ENCODE measurements around the gene STIP1. TPM values are rescaled to one million over a fixed set of nuclear protein-coding genes. Genes with fewer than 3 reads are reported as not detected.

The STIP1 gene
- polyA plus RNA-seq, 1 donor from 2014 or later, result 102 TPM

DNA sequence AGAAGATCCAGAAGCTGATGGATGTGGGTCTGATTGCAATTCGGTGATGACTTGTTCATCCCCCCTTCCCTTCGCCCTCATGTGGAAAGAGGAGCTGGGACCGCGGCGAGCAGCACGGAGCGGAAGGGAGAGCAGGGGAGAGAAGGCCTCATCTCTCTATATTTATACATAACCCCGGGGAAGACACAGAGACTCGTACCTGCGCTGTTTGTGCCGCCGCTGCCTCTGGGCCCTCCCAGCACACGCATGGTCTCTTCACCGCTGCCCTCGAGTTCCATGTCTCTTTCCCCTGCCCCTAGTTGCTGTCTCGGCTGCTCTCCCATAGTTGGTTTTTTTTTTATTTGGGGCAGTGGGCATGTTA lies 18.1 kb downstream of the STIP1 start:
- Mint-ChIP-seq H3K9me3 (no peaks in the 10 kb centered on the region), H3K27me3 (no peaks in the 10 kb centered on the region), H3K4me1 (peaks cover 13 to 23% (median 22%) of the 10 kb centered on the region in 3 donors), H3K27ac (no peak overlapping the region), H3K36me3 (peaks cover 5% of the 10 kb centered on the region), H3K4me3 (no peak overlapping the region)

- H3K4me3 Mint-ChIP-seq, result peak overlapping the region in 3 of 4 donors; percentile 72 to 83 (median 80)
- H3K9me3 Mint-ChIP-seq, result no peaks in the 10 kb centered on the region
- H3K27ac Mint-ChIP-seq, result peak overlapping the region in 2 of 3 donors; percentile 55 to 95
- peaks cover 5% of the 10 kb centered on the region for H3K36me3 Mint-ChIP-seq
- H3K4me1 Mint-ChIP-seq, result peaks cover 13 to 23% (median 22%) of the 10 kb centered on the region in 3 donors
- no peaks in the 10 kb centered on the region for H3K27me3 Mint-ChIP-seq
Measured at GRCh38 chr11:64204464-64204989, 18.6 kb downstream of the STIP1 start.

DNA sequence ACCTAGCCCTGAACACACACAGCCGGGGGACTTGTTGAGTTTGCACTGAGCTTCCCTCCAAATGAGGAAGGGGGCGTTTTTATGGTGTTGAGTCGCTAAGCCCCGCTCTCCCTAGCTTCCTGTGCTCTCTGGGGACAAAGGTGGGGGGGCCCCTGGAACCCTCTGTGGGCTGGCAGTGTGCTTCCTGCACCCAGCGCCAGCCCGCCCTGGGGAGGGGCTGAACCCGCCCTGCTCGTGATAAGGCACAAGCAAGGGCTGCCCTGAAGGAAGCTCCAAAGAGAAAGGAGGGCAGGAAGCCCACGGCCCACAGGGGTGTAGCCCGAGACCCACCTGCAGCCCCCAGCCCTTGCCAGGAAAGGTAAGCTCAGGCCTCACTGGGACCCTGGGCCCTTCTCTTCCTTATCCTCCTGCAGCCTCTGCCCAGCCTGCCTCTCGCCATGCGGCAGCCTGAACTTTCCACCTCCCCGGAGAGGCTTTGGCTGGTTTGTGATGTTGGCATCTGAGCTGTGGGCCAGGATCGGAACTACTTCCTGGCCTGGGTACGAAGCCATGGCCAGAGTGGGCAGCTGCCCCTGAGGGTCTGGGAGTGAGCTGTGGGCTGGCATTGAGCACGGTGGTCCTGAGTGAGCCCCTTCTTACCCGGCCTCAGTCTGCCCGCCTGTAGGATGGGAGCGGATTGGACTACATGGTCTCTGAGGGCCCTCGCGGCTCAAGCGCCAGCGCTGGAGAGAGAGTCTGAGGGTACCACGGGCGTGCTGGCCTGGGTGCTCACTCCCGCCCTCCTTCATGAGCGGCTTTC lies 20.7 kb downstream of the STIP1 start, which contains the start of gene FERMT3:
Gene FERMT3, plus strand, starts transcription at position 265 of the 799 bp plus-strand sequence. CDS start 644 bp downstream, outside the sequence.
- Mint-ChIP-seq H3K36me3 (peaks cover 5% of the 10 kb centered on the region), H3K27me3 (no peaks in the 10 kb centered on the region), H3K27ac (peak within 1 kb of the TSS; percentile 88 to 98 (median 91)), H3K4me3 (peak within 1 kb of the TSS; percentile 88 to 97 (median 94)), H3K9me3 (no peaks in the 10 kb centered on the region), H3K4me1 (peaks cover 13 to 23% (median 23%) of the 10 kb centered on the region in 3 donors)

DNA sequence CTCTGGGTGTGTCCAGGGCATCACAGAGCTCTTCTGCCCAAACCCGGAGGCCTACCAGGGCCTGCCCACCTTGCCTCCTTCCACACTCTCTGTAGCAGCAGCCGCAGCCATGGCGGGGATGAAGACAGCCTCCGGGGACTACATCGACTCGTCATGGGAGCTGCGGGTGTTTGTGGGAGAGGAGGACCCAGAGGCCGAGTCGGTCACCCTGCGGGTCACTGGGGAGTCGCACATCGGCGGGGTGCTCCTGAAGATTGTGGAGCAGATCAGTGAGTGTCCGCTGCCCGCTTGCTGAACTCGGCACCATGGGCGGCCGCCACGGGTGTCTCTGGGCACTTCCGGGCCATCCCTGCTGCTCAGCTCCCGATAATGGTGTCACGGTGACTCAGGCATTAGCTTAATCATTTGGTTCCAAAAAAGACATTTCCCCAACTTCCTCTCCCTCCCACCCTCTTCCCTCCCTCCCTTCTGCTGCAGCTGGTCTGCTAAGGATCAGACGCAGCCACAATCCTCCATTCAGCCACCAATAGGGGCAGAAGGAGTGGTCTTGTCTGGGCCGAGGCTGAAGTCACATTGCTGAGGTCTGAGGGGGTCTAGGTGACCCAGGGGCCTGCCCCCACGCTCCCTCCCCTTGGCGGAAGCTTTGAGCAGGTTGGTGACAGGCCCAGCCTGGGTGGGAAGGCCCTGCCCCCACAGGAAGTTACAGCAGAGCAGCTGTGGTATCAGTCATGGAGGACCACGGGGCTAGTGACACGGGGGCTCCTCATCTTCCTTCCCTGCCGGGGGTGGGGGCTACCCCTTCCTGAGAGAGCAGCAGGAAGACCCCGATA lies 21.5 kb downstream of the STIP1 start:
- H3K36me3 Mint-ChIP-seq, result peaks cover 5% of the 10 kb centered on the region
- H3K9me3 Mint-ChIP-seq, result no peaks in the 10 kb centered on the region
- H3K27ac Mint-ChIP-seq, result peak overlapping the region; percentile 88 to 98 (median 91)
- H3K4me1 Mint-ChIP-seq, result peaks cover 19 to 29% (median 26%) of the 10 kb centered on the region in 3 donors
- H3K4me3 Mint-ChIP-seq, result peak overlapping the region; percentile 88 to 97 (median 94)
- no peaks in the 10 kb centered on the region for H3K27me3 Mint-ChIP-seq

GRCh38 chr11:64208086-64208795 lies 22.3 kb downstream of the STIP1 start:
- no peaks in the 10 kb centered on the region for H3K27me3 Mint-ChIP-seq
- peaks cover 21 to 31% (median 26%) of the 10 kb centered on the region in 3 donors for H3K4me1 Mint-ChIP-seq
- no peaks in the 10 kb centered on the region for H3K9me3 Mint-ChIP-seq
- peaks cover 4% of the 10 kb centered on the region for H3K36me3 Mint-ChIP-seq
- H3K4me3 Mint-ChIP-seq, result peak overlapping the region; percentile 88 to 97 (median 94)
- peak overlapping the region; percentile 88 to 98 (median 91) for H3K27ac Mint-ChIP-seq

DNA sequence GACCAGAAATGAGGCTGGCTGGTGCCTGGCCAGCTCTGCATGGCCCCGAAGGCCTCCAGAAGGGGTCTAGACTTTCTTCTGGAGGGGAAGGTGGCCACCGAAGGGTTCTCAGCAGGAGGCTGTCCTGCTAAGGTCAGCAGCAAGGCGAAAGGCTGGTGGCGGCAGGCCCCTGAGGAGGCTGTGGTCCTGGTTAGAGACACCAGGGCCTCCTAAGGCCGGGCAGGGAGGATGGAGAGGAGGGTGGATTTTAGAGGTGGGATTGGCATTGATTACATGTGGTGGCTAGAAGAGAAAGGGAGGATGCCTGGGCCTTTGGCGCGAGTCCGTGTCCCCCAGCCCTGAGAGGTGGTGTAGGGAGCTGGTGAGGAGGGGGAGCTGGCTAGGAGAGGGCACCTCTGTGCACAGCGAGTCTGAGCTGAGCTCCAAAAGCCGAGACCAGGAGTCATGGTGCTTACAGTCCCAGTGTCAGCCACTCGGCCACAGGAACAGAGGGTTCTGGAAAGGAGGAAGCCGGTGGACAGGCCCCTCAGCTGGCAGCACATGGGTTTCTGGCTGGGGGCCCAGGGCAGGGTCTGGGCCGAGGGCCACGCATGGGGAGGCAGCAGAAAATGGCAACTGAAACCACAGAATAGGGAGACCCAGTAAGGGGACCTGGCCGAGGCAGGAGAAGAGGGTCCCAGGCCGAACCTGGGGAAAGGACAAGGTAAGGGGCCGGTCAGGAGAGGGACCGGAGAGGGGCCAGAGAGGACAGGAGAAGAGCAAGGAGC lies 23.0 kb downstream of the STIP1 start:
- H3K36me3 Mint-ChIP-seq, result peaks cover 6% of the 10 kb centered on the region
- H3K9me3 Mint-ChIP-seq, result no peaks in the 10 kb centered on the region
- H3K4me1 Mint-ChIP-seq, result peaks cover 21 to 34% (median 24%) of the 10 kb centered on the region in 3 donors
- peak overlapping the region; percentile 63 to 96 (median 78) for H3K4me3 Mint-ChIP-seq
- no peaks in the 10 kb centered on the region for H3K27me3 Mint-ChIP-seq
- H3K27ac Mint-ChIP-seq, result peak overlapping the region; percentile 10 to 98 (median 79)

GRCh38 chr11:64209563-64209843 lies 23.5 kb downstream of the STIP1 start:
- Mint-ChIP-seq H3K36me3 (peaks cover 4% of the 10 kb centered on the region), H3K27ac (peak overlapping the region in 1 of 3 donors; percentile 62), H3K27me3 (no peaks in the 10 kb centered on the region), H3K4me1 (peaks cover 19 to 31% (median 22%) of the 10 kb centered on the region in 3 donors), H3K4me3 (peak overlapping the region in 1 of 4 donors; percentile 74), H3K9me3 (no peaks in the 10 kb centered on the region)

DNA sequence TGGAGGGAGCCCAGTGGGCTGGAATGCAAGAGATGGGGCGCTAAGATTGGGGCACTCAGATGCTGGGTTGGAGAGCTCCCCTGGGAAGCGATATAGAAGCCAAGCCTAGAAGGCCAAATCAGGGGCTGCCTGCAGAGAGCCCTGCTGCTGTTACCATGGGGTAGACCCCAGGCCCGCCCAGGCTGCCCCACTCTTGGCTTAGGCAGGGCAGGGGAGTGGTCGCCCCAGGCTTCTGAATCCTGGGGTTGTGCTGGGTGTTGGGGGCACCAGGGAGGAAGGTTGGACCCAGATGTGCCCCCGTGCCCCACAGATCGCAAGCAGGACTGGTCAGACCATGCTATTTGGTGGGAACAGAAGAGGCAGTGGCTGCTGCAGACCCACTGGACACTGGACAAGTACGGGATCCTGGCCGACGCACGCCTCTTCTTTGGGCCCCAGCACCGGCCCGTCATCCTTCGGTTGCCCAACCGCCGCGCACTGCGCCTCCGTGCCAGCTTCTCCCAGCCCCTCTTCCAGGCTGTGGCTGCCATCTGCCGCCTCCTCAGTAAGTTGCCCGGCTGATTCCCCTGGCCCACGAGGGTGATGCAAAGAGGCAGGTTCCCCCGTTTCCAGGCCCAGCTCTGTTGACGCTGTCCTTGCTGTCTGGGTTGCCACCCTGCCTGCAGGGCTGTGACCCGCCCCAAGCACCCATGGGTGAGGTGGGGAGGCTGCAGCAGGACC lies 24.5 kb downstream of the STIP1 start:
- peaks cover 12 to 30% (median 17%) of the 10 kb centered on the region in 3 donors for H3K4me1 Mint-ChIP-seq
- H3K36me3 Mint-ChIP-seq, result peaks cover 4% of the 10 kb centered on the region
- peak overlapping the region in 2 of 4 donors; percentile 39 to 74 for H3K4me3 Mint-ChIP-seq
- no peaks in the 10 kb centered on the region for H3K27me3 Mint-ChIP-seq
- peak overlapping the region in 1 of 3 donors; percentile 62 for H3K27ac Mint-ChIP-seq
- H3K9me3 Mint-ChIP-seq, result no peaks in the 10 kb centered on the region

DNA sequence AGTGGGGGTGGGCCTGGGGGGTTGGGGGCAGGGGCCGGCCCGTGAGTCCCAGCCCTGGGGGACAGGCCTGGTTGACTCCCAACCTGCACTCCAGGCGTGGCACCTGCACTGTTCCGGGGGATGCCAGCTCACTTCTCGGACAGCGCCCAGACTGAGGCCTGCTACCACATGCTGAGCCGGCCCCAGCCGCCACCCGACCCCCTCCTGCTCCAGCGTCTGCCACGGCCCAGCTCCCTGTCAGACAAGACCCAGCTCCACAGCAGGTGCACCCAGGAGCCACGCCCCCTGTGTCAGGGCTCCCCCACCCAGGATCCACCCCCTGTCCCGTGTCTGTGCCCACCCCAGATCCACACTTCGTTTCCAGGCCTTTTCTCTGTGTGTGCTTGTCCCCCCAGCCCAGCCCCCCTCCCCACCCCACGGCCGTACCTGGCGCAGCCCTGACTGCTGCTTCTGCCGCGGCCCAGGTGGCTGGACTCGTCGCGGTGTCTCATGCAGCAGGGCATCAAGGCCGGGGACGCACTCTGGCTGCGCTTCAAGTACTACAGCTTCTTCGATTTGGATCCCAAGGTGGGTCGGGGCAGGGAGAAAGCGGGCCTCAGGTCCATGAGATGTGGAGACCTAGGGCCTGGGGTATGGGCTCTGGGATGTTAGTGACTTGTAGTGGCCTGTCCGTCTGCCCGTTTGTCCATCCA lies 25.4 kb downstream of the STIP1 start:
- H3K9me3 Mint-ChIP-seq, result no peaks in the 10 kb centered on the region
- peaks cover 7 to 23% (median 11%) of the 10 kb centered on the region in 3 donors for H3K4me1 Mint-ChIP-seq
- H3K36me3 Mint-ChIP-seq, result peaks cover 4% of the 10 kb centered on the region
- H3K27ac Mint-ChIP-seq, result no peak overlapping the region
- no peak overlapping the region for H3K4me3 Mint-ChIP-seq
- H3K27me3 Mint-ChIP-seq, result no peaks in the 10 kb centered on the region

- Mint-ChIP-seq H3K9me3 (no peaks in the 10 kb centered on the region), H3K36me3 (peaks cover 4% of the 10 kb centered on the region), H3K4me3 (peak overlapping the region in 1 of 4 donors; percentile 23), H3K27ac (peak overlapping the region in 1 of 3 donors; percentile 27), H3K27me3 (no peaks in the 10 kb centered on the region), H3K4me1 (peaks cover 4 to 13% (median 7%) of the 10 kb centered on the region in 3 donors)
Measured at GRCh38 chr11:64216879-64217278, 30.9 kb downstream of the STIP1 start.

- H3K27ac Mint-ChIP-seq, result peak overlapping the region in 1 of 3 donors; percentile 62
- no peaks in the 10 kb centered on the region for H3K9me3 Mint-ChIP-seq
Measured at GRCh38 chr11:64218628-64219353, 32.8 kb downstream of the STIP1 start.

GRCh38 chr11:64219354-64219684 lies 33.3 kb downstream of the STIP1 start:
- Mint-ChIP-seq H3K4me3 (no peak overlapping the region), H3K9me3 (no peaks in the 10 kb centered on the region), H3K4me1 (peaks cover 0 to 4% (median 2%) of the 10 kb centered on the region in 3 donors), H3K36me3 (no peaks in the 10 kb centered on the region), H3K27ac (no peak overlapping the region), H3K27me3 (no peaks in the 10 kb centered on the region)

More at GRCh38 chr11:64218628-64219353, 32.8 kb downstream of the STIP1 start:
- Mint-ChIP-seq H3K27me3 (no peaks in the 10 kb centered on the region), H3K36me3 (peaks cover 2% of the 10 kb centered on the region), H3K4me1 (peaks cover 0 to 5% (median 2%) of the 10 kb centered on the region in 3 donors), H3K4me3 (no peak overlapping the region)

Measured in IgD-negative memory B cell (primary cell).